ENCODE results near the gene TBPL1.

DNA sequence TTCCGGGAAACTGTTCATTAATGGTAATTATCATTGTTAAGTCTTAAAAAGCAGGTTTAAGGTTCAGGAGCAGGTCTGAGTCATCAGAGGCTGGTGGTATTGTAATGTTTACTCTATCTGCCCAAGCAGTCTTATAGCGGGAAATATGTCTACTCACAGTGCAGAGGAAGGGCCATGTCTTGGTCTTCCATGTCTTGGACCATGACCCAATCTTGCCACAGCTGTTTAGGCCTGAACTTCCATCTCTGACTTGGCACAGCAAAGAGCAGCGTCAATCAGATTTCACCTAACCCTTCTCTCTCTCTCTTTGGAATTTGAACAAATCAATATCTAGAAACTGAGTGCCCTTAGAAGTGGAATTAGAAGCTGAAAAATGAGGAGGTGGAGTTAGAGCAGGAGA, 73.6 kb downstream of the TBPL1 start:
- no peak for TF ChIP-seq ZNF77 (CRISPR knock-in tag; IDR thresholded peaks at IDR 0.05)
- TF ChIP-seq POLR2AphosphoS5 (IDR thresholded peaks at IDR 0.05; ENCODE audit: control insufficient read depth, insufficient read depth, low read depth, low read length) = no peak
- TF ChIP-seq, protein P1, sequence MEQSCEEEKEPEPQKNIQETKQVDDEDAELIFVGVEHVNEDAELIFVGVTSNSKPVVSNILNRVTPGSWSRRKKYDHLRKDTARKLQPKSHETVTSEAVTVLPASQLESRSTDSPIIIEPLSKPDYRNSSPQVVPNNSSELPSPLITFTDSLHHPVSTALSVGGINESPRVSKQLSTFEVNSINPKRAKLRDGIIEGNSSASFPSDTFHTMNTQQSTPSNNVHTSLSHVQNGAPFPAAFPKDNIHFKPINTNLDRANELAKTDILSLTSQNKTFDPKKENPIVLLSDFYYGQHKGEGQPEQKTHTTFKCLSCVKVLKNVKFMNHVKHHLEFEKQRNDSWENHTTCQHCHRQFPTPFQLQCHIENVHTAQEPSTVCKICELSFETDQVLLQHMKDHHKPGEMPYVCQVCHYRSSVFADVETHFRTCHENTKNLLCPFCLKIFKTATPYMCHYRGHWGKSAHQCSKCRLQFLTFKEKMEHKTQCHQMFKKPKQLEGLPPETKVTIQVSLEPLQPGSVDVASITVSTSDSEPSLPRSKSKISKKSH (CRISPR knock-in tag; IDR thresholded peaks at IDR 0.05) = no peak
- no peak for TF ChIP-seq CREB1 (IDR thresholded peaks at IDR 0.05)
- no peak for TF ChIP-seq CREB1 (CRISPR knock-in tag; IDR thresholded peaks at IDR 0.05)
- TF ChIP-seq TCF7L2 (IDR thresholded peaks at IDR 0.05; ENCODE audit: low read depth, low read length) = no peak
- no peak for TF ChIP-seq TBP (optimal IDR thresholded peaks at IDR 0.05; ENCODE audit: low read depth, low read length)
- TF ChIP-seq, protein P2, sequence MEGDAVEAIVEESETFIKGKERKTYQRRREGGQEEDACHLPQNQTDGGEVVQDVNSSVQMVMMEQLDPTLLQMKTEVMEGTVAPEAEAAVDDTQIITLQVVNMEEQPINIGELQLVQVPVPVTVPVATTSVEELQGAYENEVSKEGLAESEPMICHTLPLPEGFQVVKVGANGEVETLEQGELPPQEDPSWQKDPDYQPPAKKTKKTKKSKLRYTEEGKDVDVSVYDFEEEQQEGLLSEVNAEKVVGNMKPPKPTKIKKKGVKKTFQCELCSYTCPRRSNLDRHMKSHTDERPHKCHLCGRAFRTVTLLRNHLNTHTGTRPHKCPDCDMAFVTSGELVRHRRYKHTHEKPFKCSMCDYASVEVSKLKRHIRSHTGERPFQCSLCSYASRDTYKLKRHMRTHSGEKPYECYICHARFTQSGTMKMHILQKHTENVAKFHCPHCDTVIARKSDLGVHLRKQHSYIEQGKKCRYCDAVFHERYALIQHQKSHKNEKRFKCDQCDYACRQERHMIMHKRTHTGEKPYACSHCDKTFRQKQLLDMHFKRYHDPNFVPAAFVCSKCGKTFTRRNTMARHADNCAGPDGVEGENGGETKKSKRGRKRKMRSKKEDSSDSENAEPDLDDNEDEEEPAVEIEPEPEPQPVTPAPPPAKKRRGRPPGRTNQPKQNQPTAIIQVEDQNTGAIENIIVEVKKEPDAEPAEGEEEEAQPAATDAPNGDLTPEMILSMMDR (IDR thresholded peaks at IDR 0.05 in 2 of 3, conservative IDR thresholded peaks at IDR 0.05 in 1 of 3; ENCODE audit: insufficient read depth in 2 of 3, low read depth in 1 of 3, low read length in 3 of 3) = no peak

Measured in K562 (cell line).